K562 (cell line): ENCODE measurements around the gene AP1M1. TPM values are rescaled to one million over a fixed set of nuclear protein-coding genes. Genes with fewer than 3 reads are reported as not detected.

Experiments used
- ATAC-seq: fragments of 200-7000 bp; cut with Tn5 transposase; 3 replicates; pipeline ENCODE4 v1.9.1; 2020; ENCODE audit warnings: moderate library complexity
- BruUV-seq: library from RNA; stranded (reverse); fragments of 400-500 nt; replicated peaks from 2 replicates; lab custom pipeline; 2021; lab: Mats Ljungman, UMichigan
- CTCF ChIA-PET: fragments of 300-600 bp; formaldehyde crosslinking; extraction: SDS; loops from one replicate; lab custom pipeline; 2021; ENCODE audit warnings: low intra/inter-chr PET ratio; lab: Yijun Ruan, JAX
- POLR2A ChIA-PET: fragments of 300-600, 350-650 bp; sonication (Branson Sonifier 250); formaldehyde crosslinking; extraction: SDS; loops from one replicate; lab custom pipeline; 2021; ENCODE audit warnings: antibody characterized with exemption, inconsistent platforms; lab: Yijun Ruan, JAX
- DNase-seq, 4 experiments: peaks; one replicate each; pipeline versions ENCODE4 v3.0.0 to v3.0.0-alpha.2; 2011 to 2018; ENCODE audit warnings: low spot score in 3 of 4, mixed read lengths in 3 of 4; ENCODE audit errors: extremely low read depth in 1 of 4
- FAIRE-seq: peaks from 2 replicates; lab custom pipeline; 2011; peaks lifted over from hg19 to GRCh38; lab: Jason Lieb, UNC
- H2AFZ ChIP-seq: 2 replicates; pipeline ENCODE4 v1.6.0; 2011; ENCODE audit warnings: low read depth, low read length, control low read depth, inconsistent platforms
- H3K27ac ChIP-seq: fragments of 200-600 bp; 3 replicates; pipeline ENCODE4 v1.8.0; 2011; ENCODE audit warnings: low read depth, mild to moderate bottlenecking, control low read depth, inconsistent platforms, low read length, moderate library complexity, mixed read lengths; ENCODE audit errors: extremely low read depth
- H3K27me3 ChIP-seq, 2 experiments: fragments of 300-600 bp in 1 of 2; 2 replicates in 1 of 2; 3 replicates in 1 of 2; pipeline versions ENCODE4 v1.6.0 to v1.8.0; 2011; ENCODE audit warnings: inconsistent platforms in 2 of 2, low read length in 2 of 2, mild to moderate bottlenecking in 1 of 2, mixed read lengths in 1 of 2, moderate library complexity in 1 of 2; ENCODE audit not compliant: control insufficient read depth in 2 of 2, insufficient read depth in 2 of 2
- H3K36me3 ChIP-seq: fragments of 300-600 bp; 3 replicates; pipeline ENCODE4 v1.8.0; 2011; ENCODE audit warnings: mild to moderate bottlenecking, low read length, inconsistent platforms; ENCODE audit not compliant: control insufficient read depth, insufficient read depth
- H3K4me1 ChIP-seq, 2 experiments: fragments of 200-600 bp in 1 of 2; replicated peaks in 1 of 2; 2 replicates in 1 of 2; 3 replicates in 1 of 2; pipeline versions ENCODE4 v1.5.1 to v1.8.0; 2011; ENCODE audit warnings: inconsistent platforms in 2 of 2, low read length in 2 of 2, mild to moderate bottlenecking in 1 of 2, mixed read lengths in 1 of 2, moderate library complexity in 1 of 2; ENCODE audit not compliant: control insufficient read depth in 2 of 2, insufficient read depth in 2 of 2
- H3K4me2 ChIP-seq: 2 replicates; pipeline ENCODE4 v1.6.1; 2011; ENCODE audit warnings: low read length, control low read depth, inconsistent platforms, mixed read lengths; ENCODE audit not compliant: insufficient read depth
- H3K4me3 ChIP-seq: fragments of 200-600 bp; sonication (generic), shearing (Covaris generic); 2 replicates; pipeline ENCODE4 v1.5.1; 2016; ENCODE audit warnings: control low read depth, inconsistent platforms
- H3K79me2 ChIP-seq: fragments of 200-600 bp; 3 replicates; pipeline ENCODE4 v1.8.0; 2011; ENCODE audit warnings: low read length, inconsistent platforms; ENCODE audit not compliant: control insufficient read depth, insufficient read depth
- H3K9ac ChIP-seq, 2 experiments: 2 replicates each; pipeline versions ENCODE4 v1.6.0 to v1.6.1; 2011; ENCODE audit warnings: low read depth in 2 of 2, low read length in 2 of 2, control low read depth in 1 of 2, inconsistent platforms in 1 of 2, mild to moderate bottlenecking in 1 of 2, mixed read lengths in 1 of 2; ENCODE audit not compliant: insufficient read depth in 1 of 2
- H3K9me1 ChIP-seq: one replicate; pipeline ENCODE4 v1.6.0; 2011; ENCODE audit warnings: inconsistent platforms, mild to moderate bottlenecking, low read length, moderate library complexity; ENCODE audit not compliant: control insufficient read depth, insufficient read depth
- H3K9me3 ChIP-seq: replicated peaks from 2 replicates; pipeline ENCODE4 v1.5.1; 2011; ENCODE audit warnings: low read depth, low read length, inconsistent platforms; ENCODE audit not compliant: control insufficient read depth, insufficient read depth
- H4K20me1 ChIP-seq: replicated peaks from 2 replicates; pipeline ENCODE4 v1.6.1; 2011; ENCODE audit warnings: low read length, inconsistent platforms, mixed read lengths; ENCODE audit not compliant: control insufficient read depth, insufficient read depth
- ASH1L ChIP-seq: fragments of 450-650 bp; IDR thresholded peaks from 2 replicates; pipeline ENCODE4 v1.6.1; 2018; ENCODE audit warnings: borderline replicate concordance, mild to moderate bottlenecking, low read depth; ENCODE audit not compliant: partially characterized antibody
- BHLHE40 ChIP-seq: IDR thresholded peaks from 2 replicates; pipeline ENCODE4 v1.6.1; 2011; ENCODE audit warnings: low read length, improper control_type of control experiment
- CREM ChIP-seq: IDR thresholded peaks from 2 replicates; pipeline ENCODE4 v1.6.1; 2014; ENCODE audit warnings: antibody characterized with exemption, low read depth
- ELF4 ChIP-seq: fragments of 450-650 bp; formaldehyde crosslinking; IDR thresholded peaks from 2 replicates; pipeline ENCODE4 v1.4.0; 2022; ENCODE audit warnings: missing genetic modification characterization
- FIP1L1 ChIP-seq: fragments of 200-400 bp; formaldehyde crosslinking; IDR thresholded peaks from 2 replicates; pipeline ENCODE4 v1.6.1; 2018; ENCODE audit warnings: mild to moderate bottlenecking, low read depth, low read length; ENCODE audit not compliant: poor library complexity, severe bottlenecking
- FOXA1 ChIP-seq: fragments of 450-650 bp; IDR thresholded peaks from 2 replicates; pipeline ENCODE4 v1.6.1; 2016; ENCODE audit warnings: mild to moderate bottlenecking, borderline replicate concordance
- NR3C1 ChIP-seq: sonication (generic); formaldehyde crosslinking; IDR thresholded peaks from 2 replicates; pipeline ENCODE4 v1.8.1; 2022; ENCODE audit warnings: missing genetic modification reagents
- RFX5 ChIP-seq: IDR thresholded peaks from 2 replicates; pipeline ENCODE4 v1.6.1; 2011; ENCODE audit warnings: low read depth, mild to moderate bottlenecking, improper control_type of control experiment, low read length
- ZFP1 ChIP-seq: fragments of 450-650 bp; formaldehyde crosslinking; IDR thresholded peaks from 2 replicates; pipeline ENCODE4 v1.4.0; 2020; ENCODE audit warnings: mild to moderate bottlenecking, mixed read lengths
- ZFPM2 ChIP-seq: fragments of 250-450 bp; sonication (Bioruptor Pico); IDR thresholded peaks from 2 replicates; pipeline ENCODE4 v1.5.1; 2022; ENCODE audit warnings: mild to moderate bottlenecking
- ZNF134 ChIP-seq: fragments of 250-450 bp; sonication (Bioruptor Pico); conservative IDR thresholded peaks from 2 replicates; pipeline ENCODE4 v1.4.0; 2020
- ZNF165 ChIP-seq: fragments of 250-450 bp; sonication (Bioruptor Pico); IDR thresholded peaks from 2 replicates; pipeline ENCODE4 v1.4.0; 2020; ENCODE audit warnings: borderline replicate concordance
- ZNF274 ChIP-seq: IDR thresholded peaks from 2 replicates; pipeline ENCODE4 v1.6.1; 2011; ENCODE audit warnings: low read depth, mild to moderate bottlenecking, low read length, moderate library complexity, borderline replicate concordance
- ZNF3 ChIP-seq: fragments of 250-450 bp; sonication (Bioruptor Pico); IDR thresholded peaks from 2 replicates; pipeline ENCODE4 v1.5.0; 2021; ENCODE audit warnings: mild to moderate bottlenecking, moderate library complexity
- ZZZ3 ChIP-seq: fragments of 450-650 bp; IDR thresholded peaks from 2 replicates; pipeline ENCODE4 v1.6.1; 2016; ENCODE audit warnings: antibody characterized with exemption, mild to moderate bottlenecking, moderate library complexity
- WGBS: fragments of 100-300 bp; shearing (Covaris generic); methylation state at CpG from one replicate; pipeline ENCODE4 v1.1.6; 2016; ENCODE audit warnings: low coverage, mixed read lengths; ENCODE audit not compliant: insufficient coverage; ENCODE audit errors: missing lambda C conversion rate; 5-methylcytosine and 5-hydroxymethylcytosine counted together
- in situ Hi-C: fragments of 300-500 bp; cut with MboI; formaldehyde crosslinking; loops from 4 replicates; pipeline ENCODE4 v1.15.0; 2018; ENCODE audit warnings: inconsistent platforms, mixed read lengths
- intact Hi-C: fragments of 100-400 bp; cut with micrococcal nuclease; formaldehyde crosslinking; loops from 2 replicates; pipeline ENCODE4 v1.14.2; 2022
- polyA plus RNA-seq, 8 experiments: library from polyadenylated mRNA; depleted of rRNA in 4 of 8; stranded (reverse) in 5 of 8; unstranded in 3 of 8; fragments of >200 nt; fragmentation: Nextera tagmentation in 2 of 8; fragmentation: Illumina TruSeq in 1 of 8; extraction: Ambion mirVana in 2 of 8; extraction: Trizol in 1 of 8; gene quantifications; 2 replicates each; pipeline versions ENCODE4 v1.2.1 to v1.2.3, GENCODE V29; 2011 to 2014; ENCODE audit warnings: inconsistent platforms in 1 of 8, missing spikeins in 1 of 8
- total RNA-seq, 7 experiments: library from RNA; depleted of rRNA in 6 of 7; stranded (reverse); fragments of >200 nt in 6 of 7; fragmentation: Illumina TruSeq in 2 of 7; extraction: Trizol in 2 of 7; gene quantifications; 2 replicates each; pipeline versions ENCODE4 v1.2.1 to v1.2.3, GENCODE V29; 2011 to 2021; ENCODE audit warnings: low replicate concordance in 1 of 7
- TF ChIP-seq, protein P1 (sequence below): IDR thresholded peaks from 2 replicates; pipeline ENCODE4 v1.6.1; 2011; ENCODE audit not compliant: insufficient read length; ENCODE audit errors: extremely low read depth
- TF ChIP-seq, protein P2 (sequence below): sonication (generic); formaldehyde crosslinking; IDR thresholded peaks from 2 replicates; pipeline ENCODE4 v1.9.0; 2022; ENCODE audit warnings: mild to moderate bottlenecking, missing genetic modification reagents
- TF ChIP-seq, protein P3 (sequence below), 3 experiments: IDR thresholded peaks in 2 of 3; conservative IDR thresholded peaks in 1 of 3; 2 replicates each; pipeline ENCODE4 v1.5.1; 2011 to 2012; ENCODE audit warnings: low read length in 3 of 3, mild to moderate bottlenecking in 3 of 3, control low read depth in 2 of 3, improper control_type of control experiment in 1 of 3, inconsistent platforms in 1 of 3, low read depth in 1 of 3, mixed read lengths in 1 of 3, moderate library complexity in 1 of 3; ENCODE audit not compliant: insufficient read depth in 2 of 3

The AP1M1 gene
- total and polyA plus RNA-seq, 9 of the 15 experiments (the other 6 are each of a cell fraction or from before 2014, with no cell fraction given), result 0.87 to 56.2 (median 29.1) TPM

DNA sequence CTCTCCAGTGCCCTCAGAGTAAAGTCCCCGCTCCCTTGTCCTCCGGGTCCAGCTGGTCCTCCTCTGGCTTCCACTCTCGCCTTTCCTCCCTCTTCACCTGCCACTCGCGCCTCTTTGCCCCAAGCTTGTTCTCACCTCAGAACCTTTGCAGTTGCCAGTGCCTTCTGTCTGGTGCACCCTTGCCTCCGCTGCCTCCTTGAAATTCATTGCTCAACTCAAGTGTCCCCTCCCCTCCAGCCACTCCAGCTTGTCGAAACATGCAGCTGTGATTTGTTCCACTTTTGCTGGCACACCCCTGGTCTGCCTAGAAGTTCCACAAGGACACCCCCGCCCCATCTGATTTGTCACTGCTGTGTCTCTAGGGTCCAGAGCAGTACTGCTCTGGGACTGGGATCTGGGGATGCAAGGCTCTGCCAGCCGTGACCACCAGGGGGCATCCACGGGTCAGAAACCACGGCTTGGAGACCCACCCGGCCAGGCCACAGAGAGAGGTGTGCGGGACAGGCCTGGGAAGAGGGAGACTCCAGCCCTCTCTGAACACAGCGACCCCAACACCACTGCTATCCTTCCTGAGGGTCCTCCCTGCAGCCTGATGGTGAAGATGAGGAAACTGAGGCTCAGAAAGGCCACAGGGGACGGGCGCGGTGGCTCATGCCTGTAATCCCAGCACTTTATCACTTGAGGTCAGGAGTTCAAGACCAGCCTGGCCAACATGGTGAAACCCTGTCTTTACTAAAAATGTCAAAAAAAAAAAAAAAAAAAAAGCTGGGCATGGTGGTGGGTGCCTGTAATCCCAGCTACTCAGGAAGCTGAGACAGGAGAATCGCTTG, 49.9 kb downstream of the AP1M1 start:
- Histone ChIP-seq H3K36me3 (no peaks in the 10 kb centered on the region), H4K20me1 (peaks cover 5% of the 10 kb centered on the region; the same call in 1 of the 2 replicates), H3K4me1 (peaks cover 0 to 9% of the 10 kb centered on the region in 2 experiments; a peak in 2 of 5 replicates), H3K4me2 (no peak overlapping the region), H3K27me3 (no peaks in the 10 kb centered on the region), H3K9me3 (no peaks in the 10 kb centered on the region), H3K9me1 (no peaks in the 10 kb centered on the region), H3K79me2 (no peaks in the 10 kb centered on the region), H3K4me3 (no peak overlapping the region), H3K9ac (peak overlapping the region in 1 of 2 experiments; percentile 55; a peak in 1 of 4 replicates), H3K27ac (no peak overlapping the region), H2AFZ (peak overlapping the region; percentile 51; the same call in 1 of the 2 replicates)
- ChIA-PET CTCF (interaction anchor here (0.6 to 4.3 kb wide), 8 partner anchors 70 to 618 kb away, joined by 3 to 60 read pairs (median 4); no protein-coding TSS in a partner anchor), POLR2A (interaction anchor here (0.6 kb wide), 1 partner anchor 12 kb away, joined by 3 read pairs; no protein-coding TSS in a partner anchor)
- peak; percentile 100 for ATAC-seq
- DNase-seq, result peak; percentile 86 to 90 (median 89)
- peak; percentile 95 for FAIRE-seq
- 13% methylated on average over 13 of the region's 18 CpGs for WGBS
- BruUV-seq, result no TSS peak
- intact Hi-C loops (loop anchor here (1.0 to 5.0 kb wide), 3 partner anchors 80 to 139 kb away; no protein-coding TSS in a partner anchor), in situ Hi-C loops (loop anchor here (5.0 kb wide), 1 partner anchor 135 kb away; no protein-coding TSS in a partner anchor)
- TF ChIP-seq ZNF165 (CRISPR knock-in tag) (no peak), ZFP1 (no peak), ZZZ3 (no peak), NR3C1 (CRISPR knock-in tag) (no peak), ZNF3 (CRISPR knock-in tag) (no peak), ZNF274 (no peak), ZNF134 (no peak), ASH1L (no peak), RFX5 (no peak), BHLHE40 (peak; percentile 25; the same call in 1 of the 2 replicates), FOXA1 (no peak), ELF4 (no peak), FIP1L1 (no peak), CREM (peak; percentile 22; the same call in 1 of the 2 replicates), ZFPM2 (CRISPR knock-in tag) (no peak)
- TF ChIP-seq, protein P1, sequence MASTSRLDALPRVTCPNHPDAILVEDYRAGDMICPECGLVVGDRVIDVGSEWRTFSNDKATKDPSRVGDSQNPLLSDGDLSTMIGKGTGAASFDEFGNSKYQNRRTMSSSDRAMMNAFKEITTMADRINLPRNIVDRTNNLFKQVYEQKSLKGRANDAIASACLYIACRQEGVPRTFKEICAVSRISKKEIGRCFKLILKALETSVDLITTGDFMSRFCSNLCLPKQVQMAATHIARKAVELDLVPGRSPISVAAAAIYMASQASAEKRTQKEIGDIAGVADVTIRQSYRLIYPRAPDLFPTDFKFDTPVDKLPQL, result no peak
- TF ChIP-seq, protein P2, sequence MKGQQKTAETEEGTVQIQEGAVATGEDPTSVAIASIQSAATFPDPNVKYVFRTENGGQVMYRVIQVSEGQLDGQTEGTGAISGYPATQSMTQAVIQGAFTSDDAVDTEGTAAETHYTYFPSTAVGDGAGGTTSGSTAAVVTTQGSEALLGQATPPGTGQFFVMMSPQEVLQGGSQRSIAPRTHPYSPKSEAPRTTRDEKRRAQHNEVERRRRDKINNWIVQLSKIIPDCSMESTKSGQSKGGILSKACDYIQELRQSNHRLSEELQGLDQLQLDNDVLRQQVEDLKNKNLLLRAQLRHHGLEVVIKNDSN (CRISPR knock-in tag), result peak; percentile 5; the same call in 1 of the 2 replicates
- TF ChIP-seq, protein P3, sequence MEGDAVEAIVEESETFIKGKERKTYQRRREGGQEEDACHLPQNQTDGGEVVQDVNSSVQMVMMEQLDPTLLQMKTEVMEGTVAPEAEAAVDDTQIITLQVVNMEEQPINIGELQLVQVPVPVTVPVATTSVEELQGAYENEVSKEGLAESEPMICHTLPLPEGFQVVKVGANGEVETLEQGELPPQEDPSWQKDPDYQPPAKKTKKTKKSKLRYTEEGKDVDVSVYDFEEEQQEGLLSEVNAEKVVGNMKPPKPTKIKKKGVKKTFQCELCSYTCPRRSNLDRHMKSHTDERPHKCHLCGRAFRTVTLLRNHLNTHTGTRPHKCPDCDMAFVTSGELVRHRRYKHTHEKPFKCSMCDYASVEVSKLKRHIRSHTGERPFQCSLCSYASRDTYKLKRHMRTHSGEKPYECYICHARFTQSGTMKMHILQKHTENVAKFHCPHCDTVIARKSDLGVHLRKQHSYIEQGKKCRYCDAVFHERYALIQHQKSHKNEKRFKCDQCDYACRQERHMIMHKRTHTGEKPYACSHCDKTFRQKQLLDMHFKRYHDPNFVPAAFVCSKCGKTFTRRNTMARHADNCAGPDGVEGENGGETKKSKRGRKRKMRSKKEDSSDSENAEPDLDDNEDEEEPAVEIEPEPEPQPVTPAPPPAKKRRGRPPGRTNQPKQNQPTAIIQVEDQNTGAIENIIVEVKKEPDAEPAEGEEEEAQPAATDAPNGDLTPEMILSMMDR (IDR thresholded peaks at IDR 0.05 in 2 of 3, conservative IDR thresholded peaks at IDR 0.05 in 1 of 3; ENCODE audit: insufficient read depth in 2 of 3, low read depth in 1 of 3, low read length in 3 of 3), result peak; percentile 94 to 96 (median 94)
